ENCODE data around the gene SNRK.

The SNRK gene

GRCh38 chr3:43319376-43319775 is 33.0 kb downstream of the SNRK start:
- DNase-seq (ENCODE audit: low read depth), result no peak
- TF ChIP-seq CTCF (IDR thresholded peaks at IDR 0.05; ENCODE audit: low read length, missing control alignments), result no peak
- H3K4me3 ChIP-seq (replicated peaks; ENCODE audit: low read depth, low read length), result no peak overlapping the region

GRCh38 chr3:43319794-43320193 is 33.5 kb downstream of the SNRK start:
- no peak for DNase-seq (ENCODE audit: low read depth)
- no peak for TF ChIP-seq CTCF (IDR thresholded peaks at IDR 0.05; ENCODE audit: low read length, missing control alignments)
- no peak overlapping the region for H3K4me3 ChIP-seq (replicated peaks; ENCODE audit: low read depth, low read length)

GRCh38 chr3:43320288-43320687 is 33.9 kb downstream of the SNRK start:
- no peak for TF ChIP-seq CTCF (IDR thresholded peaks at IDR 0.05; ENCODE audit: low read length, missing control alignments)
- no peak overlapping the region for H3K4me3 ChIP-seq (replicated peaks; ENCODE audit: low read depth, low read length)

GRCh38 chr3:43323541-43323940 is 37.2 kb downstream of the SNRK start:
- TF ChIP-seq CTCF (IDR thresholded peaks at IDR 0.05; ENCODE audit: low read length, missing control alignments), result no peak
- no peak for DNase-seq (ENCODE audit: low read depth)
- no peak overlapping the region for H3K4me3 ChIP-seq (replicated peaks; ENCODE audit: low read depth, low read length)

More at GRCh38 chr3:43320288-43320687, 33.9 kb downstream of the SNRK start:
- DNase-seq (ENCODE audit: low read depth), result no peak

GRCh38 chr3:43326891-43327581 is 40.7 kb downstream of the SNRK start:
- H3K4me3 ChIP-seq (replicated peaks; ENCODE audit: low read depth, low read length), result no peak overlapping the region
- peak; percentile 72 for DNase-seq (ENCODE audit: low read depth)
- TF ChIP-seq CTCF (IDR thresholded peaks at IDR 0.05; ENCODE audit: low read length, missing control alignments), result no peak

- TF ChIP-seq CTCF (IDR thresholded peaks at IDR 0.05; ENCODE audit: low read length, missing control alignments), result no peak
Measured at GRCh38 chr3:43327582-43327979, 41.2 kb downstream of the SNRK start.

GRCh38 chr3:43328653-43329052 is 42.3 kb downstream of the SNRK start:
- no peak for TF ChIP-seq CTCF (IDR thresholded peaks at IDR 0.05; ENCODE audit: low read length, missing control alignments)
- H3K4me3 ChIP-seq (replicated peaks; ENCODE audit: low read depth, low read length), result no peak overlapping the region
- DNase-seq (ENCODE audit: low read depth), result no peak

More at GRCh38 chr3:43327582-43327979, 41.2 kb downstream of the SNRK start:
- no peak for DNase-seq (ENCODE audit: low read depth)
- H3K4me3 ChIP-seq (replicated peaks; ENCODE audit: low read depth, low read length), result no peak overlapping the region
